C1 segment of cervical spinal cord (tissue), 14 donors: ENCODE measurements around the gene TRPV6.

Experiments used
- DNase-seq, 14 donors: peaks; one replicate each; lab custom pipeline; 2025; lab: John Stamatoyannopoulos, UW

The TRPV6 gene

GRCh38 chr7:142908921-142909890, 23.7 kb upstream of the TRPV6 start:
- peak in 1 of 14 donors; percentile 7 for DNase-seq

GRCh38 chr7:142908290-142908689, 22.7 kb upstream of the TRPV6 start:
- DNase-seq = no peak

GRCh38 chr7:142906643-142907042, 21.1 kb upstream of the TRPV6 start:
- no peak for DNase-seq

GRCh38 chr7:142905759-142906158, 20.2 kb upstream of the TRPV6 start:
- DNase-seq = no peak

- DNase-seq = no peak
These were observed 18.6 kb upstream of the TRPV6 start for GRCh38 chr7:142904128-142904527.

GRCh38 chr7:142901426-142902259, 16.1 kb upstream of the TRPV6 start:
- no peak for DNase-seq

- no peak for DNase-seq
These were observed 14.1 kb upstream of the TRPV6 start for GRCh38 chr7:142899661-142900060.

GRCh38 chr7:142898377-142899170, 13.0 kb upstream of the TRPV6 start:
- no peak for DNase-seq

- no peak for DNase-seq
These were observed 12.1 kb upstream of the TRPV6 start for GRCh38 chr7:142897691-142898090.

- no peak for DNase-seq
These were observed 11.3 kb upstream of the TRPV6 start for GRCh38 chr7:142896741-142897379.

- DNase-seq = no peak
These were observed 10.6 kb upstream of the TRPV6 start for GRCh38 chr7:142896151-142896550.

GRCh38 chr7:142894985-142895593, 9.5 kb upstream of the TRPV6 start:
- no peak for DNase-seq

GRCh38 chr7:142894112-142894984, 8.8 kb upstream of the TRPV6 start:
- DNase-seq = no peak

GRCh38 chr7:142892951-142893350, 7.4 kb upstream of the TRPV6 start:
- no peak for DNase-seq

GRCh38 chr7:142891490-142892082, 6.0 kb upstream of the TRPV6 start:
- DNase-seq = no peak

- DNase-seq = no peak
These were observed 5.4 kb upstream of the TRPV6 start for GRCh38 chr7:142890874-142891485.

- no peak for DNase-seq
These were observed 4.3 kb upstream of the TRPV6 start for GRCh38 chr7:142889816-142890215.

- DNase-seq = no peak
These were observed 1.9 kb upstream of the TRPV6 start for GRCh38 chr7:142887282-142888015.
